T follicular helper cell (primary cell): Measurements from ENCODE around the gene WASHC4.
"Not testable (repeated sequence)": the region's sequence is repeated elsewhere in the genome, so short reads cannot be mapped to it uniquely, and the experiment has no call there.

Experiments
- DNase-seq: peaks from one replicate; pipeline ENCODE4 v3.0.0-alpha.2; 2020; ENCODE audit warnings: low read depth

Gene WASHC4

DNA sequence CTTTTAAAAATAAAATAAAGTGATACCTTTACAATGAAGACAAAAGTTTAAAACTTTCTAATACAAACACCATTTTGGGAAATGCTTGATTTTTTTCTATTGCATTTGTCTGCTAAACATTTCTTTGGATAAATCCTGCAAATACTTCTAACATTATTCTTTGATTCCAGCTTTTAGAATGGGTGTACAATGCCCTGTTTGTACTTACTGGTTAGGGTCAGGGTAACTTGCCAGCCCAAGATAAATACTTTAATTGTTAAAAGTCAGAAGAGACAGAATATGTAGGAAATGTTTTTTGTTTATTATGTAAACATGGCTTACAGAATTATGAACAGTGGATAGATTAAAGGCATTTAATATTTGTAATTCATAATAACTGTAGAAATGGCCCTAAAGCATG is 60.5 kb downstream of the WASHC4 start:
- DNase-seq: no peak

GRCh38 chr12:105170139-105170538 is 62.6 kb downstream of the WASHC4 start:
- DNase-seq: no peak

DNA sequence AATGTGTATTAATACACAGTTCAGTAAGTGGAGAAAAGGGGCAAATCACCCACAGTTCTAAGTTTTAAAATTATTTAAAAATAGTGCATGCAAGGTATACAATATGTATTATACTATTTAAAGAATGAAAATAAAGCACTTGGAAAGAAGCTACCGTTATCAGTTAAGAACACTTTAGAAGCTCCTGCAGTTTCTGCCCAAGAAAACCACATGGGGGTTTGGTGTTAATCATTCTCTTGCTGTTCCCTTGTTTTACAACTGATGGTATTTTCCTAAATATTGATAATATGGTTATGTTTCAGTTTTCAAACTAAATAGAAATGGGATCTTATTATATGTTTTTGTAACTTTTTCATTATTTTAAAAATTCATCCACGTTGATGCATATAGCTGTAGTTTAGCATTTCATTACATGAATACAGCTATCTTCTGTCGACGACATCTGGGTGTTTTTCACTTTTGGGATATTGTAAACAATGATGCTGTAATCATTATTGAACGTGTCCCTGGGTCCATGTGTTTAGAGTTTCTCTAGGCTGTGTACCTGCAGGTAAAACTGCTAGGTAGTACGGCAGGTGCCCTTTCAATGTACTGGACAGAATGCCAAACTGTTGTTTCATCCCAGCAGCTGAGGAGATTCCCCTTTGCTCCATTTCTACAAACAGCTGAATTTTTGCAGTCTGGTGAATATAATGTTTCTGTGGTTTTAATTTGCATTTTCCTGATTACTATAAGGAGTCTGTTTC is 64.3 kb downstream of the WASHC4 start:
- no peak for DNase-seq

DNA sequence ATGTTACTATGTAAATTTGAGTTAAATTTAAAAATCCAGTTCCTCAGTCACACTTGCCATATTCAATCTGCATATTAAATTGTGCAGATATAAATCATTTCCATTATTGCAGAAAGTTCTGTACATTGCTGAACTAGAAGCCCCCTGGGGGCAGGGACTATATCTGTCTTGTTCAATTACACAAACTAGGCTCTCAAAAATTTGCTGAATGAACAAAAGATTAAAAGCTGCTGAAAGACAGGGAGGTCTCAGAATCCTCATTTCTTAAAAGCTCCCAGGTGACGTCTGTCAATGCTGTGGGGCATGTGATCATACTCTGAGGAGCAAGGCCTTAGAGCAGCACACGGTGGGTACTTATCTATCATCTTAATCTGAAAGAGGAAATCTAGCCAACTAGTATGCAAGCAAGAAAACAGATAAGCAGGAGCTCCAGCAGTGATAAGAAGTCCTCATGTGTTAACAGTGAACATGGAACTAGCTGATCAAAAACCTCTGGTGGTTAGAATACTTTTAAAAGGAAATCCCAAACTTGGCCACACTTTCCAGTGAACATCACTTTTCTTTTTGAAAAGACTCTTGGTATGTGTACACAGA is 68.0 kb downstream of the WASHC4 start:
- DNase-seq: no peak

DNA sequence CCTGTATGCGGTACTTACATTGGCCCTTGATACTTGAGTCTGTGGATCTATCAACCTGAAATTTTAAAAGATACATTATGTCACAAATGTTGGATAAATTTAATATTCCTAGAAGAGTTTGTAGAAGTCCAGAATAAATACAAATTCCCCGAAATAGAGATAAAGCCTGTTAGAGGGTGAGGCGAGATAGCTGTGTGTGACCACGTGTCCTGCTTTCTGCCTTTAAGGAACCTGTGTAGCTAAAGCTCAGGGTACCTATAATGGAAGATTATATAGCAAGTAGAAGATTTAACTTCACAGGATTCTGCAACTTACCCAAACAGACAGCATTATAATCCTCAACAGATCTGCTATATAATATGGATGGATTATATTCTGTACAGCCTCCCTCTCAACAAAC is 69.7 kb downstream of the WASHC4 start:
- no peak for DNase-seq

GRCh38 chr12:105179114-105179513 is 71.6 kb downstream of the WASHC4 start:
- not testable (repeated sequence) for DNase-seq

- not testable (repeated sequence) for DNase-seq
These were observed 75.9 kb downstream of the WASHC4 start for GRCh38 chr12:105183406-105183805.

DNA sequence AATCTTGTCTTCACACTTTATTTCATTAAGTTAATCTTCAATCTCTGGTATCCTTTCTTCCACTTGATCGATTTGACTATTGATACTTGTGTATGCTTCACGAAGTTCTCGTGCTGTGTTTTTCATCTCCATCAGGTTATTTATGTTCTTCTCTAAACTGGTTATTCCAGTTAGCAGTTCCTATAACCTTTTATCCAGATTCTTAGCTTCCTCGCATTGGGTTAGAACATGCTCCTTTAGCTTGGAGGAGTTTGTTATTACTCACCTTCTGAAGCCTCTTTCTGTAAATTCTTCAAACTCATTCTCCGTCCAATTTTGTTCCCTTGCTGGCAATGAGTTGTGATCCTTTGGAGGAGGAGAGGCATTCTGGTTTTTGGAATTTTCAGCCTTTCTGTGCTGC is 76.4 kb downstream of the WASHC4 start:
- DNase-seq: not testable (repeated sequence)

DNA sequence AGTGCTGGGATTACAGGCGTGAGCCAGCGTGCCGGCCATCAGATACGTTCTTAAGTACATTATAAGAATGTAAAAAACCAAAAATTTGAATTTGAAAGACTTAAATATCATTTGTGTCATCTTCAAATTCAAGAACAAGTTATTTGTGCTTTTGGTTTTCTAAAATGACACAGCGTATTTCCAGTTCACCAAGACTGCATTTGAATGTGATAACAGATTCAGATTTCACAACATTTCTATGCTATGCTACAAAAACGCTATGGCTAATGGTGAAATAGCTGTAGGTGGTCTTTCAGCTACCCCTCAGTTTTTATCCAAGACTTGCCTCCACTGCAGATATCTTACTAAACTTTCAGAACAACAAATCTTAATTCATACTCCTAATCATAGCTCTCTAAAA is 81.8 kb downstream of the WASHC4 start:
- DNase-seq: no peak

GRCh38 chr12:105190530-105190929 is 83.0 kb downstream of the WASHC4 start:
- DNase-seq: no peak

DNA sequence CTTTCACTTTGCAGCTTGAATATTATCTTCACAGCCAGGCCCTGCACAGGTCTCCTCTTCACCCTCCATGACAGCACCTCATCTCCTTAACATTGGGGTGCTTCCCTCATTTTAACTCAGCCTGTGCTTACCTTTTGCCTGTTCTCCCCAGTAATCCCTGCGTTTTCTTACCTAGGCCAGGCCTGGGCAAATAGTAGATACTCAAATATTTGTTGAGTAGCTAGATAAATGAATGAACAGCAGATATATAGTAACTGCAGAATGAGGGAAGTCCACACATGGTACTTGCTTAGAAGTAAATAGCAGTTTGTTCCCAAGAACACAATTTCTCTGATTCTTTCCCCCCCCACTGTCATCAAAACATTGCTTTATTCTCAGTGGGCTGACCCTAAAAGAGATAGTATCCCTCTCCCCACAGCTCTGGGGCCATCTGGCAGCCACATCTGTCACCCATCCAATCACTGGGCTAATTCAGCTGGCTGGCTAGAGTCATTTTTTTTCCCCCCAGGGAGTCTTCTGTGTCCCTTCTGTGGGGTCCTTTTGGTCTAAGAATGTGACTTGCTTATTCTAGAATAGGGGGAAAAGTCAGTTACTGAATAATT is 85.2 kb downstream of the WASHC4 start:
- no peak for DNase-seq

GRCh38 chr12:105194947-105195346 is 87.4 kb downstream of the WASHC4 start:
- no peak for DNase-seq

- no peak for DNase-seq
These were observed 88.6 kb downstream of the WASHC4 start for GRCh38 chr12:105196090-105196489.

DNA sequence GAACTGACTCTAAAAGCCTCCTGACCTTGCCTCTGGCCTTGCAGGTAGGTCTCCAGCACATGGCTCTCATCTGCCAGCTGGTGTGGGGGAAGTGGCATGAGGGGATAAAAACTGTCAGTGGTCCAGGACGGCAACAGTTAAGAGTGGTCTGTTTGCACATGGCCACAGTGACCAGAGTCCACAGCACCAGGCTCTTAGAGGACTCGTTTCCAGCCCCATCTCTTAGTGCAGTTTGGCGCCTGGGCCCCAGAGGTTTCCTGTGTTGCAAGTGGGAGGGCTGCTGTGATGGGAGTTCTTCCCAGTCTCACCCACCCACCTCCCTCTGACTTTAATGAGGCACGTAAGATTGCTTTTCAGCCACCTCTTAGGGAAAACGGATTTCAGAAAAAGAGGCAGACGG is 91.4 kb downstream of the WASHC4 start:
- DNase-seq: no peak

DNA sequence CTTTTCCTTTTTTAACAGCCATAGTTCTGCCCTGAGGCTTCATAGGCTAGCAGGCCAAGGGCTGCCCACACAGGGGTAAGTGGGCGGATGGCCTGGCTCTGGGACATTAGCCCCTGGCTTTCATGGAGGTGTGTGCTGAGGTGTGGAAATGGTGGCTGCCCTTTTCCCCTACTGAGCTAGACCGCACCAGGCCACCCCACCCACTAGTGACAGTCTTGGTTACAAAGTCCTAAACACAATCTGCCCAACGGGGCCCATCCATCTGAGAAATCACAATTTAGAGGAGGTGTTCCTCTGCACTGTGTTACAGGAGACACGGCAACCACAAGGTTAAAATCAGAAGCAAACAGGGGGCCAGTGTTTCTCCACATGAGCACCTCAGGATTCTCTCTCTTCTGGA is 92.9 kb downstream of the WASHC4 start:
- no peak for DNase-seq

DNA sequence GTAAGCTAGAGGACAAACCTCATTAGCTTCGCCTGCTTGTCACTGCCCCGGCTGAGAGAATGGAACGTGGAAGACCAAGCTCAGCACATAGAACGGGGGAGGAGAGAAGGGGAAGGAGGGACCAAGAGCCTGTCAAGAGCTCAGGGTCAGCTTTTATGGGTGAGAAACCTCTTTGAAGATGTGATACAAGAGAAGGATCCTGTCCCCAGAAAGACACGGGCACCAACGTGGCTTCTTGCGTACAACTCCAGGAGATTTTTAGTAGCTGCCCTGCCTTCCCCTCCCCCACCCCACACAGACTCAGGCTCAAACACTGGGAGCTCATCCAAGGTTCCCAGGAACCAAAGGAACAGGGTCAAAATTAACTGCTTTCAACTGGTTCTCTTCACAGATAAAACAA is 93.8 kb downstream of the WASHC4 start:
- DNase-seq: no peak

- no peak for DNase-seq
These were observed 94.7 kb downstream of the WASHC4 start for GRCh38 chr12:105202202-105202601.

DNA sequence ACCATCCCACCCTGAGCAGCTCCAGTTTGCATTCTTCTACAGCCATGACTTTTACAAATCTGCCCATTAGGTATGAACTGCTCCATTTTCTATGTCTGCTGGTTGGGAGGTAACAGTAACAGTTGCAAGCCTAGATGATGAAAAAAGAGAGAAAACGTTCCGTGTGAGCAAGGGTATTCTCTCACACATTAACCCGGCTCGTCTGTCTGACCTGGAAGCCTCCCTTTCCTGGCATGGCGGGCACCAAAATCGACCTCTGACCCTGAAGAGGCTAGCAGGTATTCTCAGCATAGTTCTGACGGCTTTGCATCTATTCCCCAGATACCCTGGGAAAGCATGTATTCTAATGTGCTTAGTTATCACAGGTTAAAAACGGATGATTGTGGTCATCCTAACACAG is 96.6 kb downstream of the WASHC4 start:
- DNase-seq: no peak

DNA sequence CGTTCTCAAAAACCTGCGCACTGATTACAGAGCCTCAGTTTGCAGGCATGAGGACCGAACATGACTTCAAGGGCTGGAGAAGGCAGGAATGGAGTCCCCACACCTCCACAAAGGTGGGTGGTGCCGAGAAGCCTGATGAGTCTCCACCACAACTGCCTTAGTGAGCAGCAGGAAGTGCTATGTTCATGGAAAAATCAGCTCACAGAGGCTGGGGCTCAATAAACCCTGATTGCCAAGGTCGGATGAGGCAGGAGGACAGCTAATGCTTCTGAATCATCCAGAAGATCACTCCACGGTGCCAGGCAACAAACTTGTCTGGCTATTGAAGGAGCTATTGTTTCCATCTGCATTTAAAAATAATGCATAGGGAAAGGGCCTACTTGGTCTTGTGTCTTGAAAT is 97.4 kb downstream of the WASHC4 start:
- DNase-seq: no peak

DNA sequence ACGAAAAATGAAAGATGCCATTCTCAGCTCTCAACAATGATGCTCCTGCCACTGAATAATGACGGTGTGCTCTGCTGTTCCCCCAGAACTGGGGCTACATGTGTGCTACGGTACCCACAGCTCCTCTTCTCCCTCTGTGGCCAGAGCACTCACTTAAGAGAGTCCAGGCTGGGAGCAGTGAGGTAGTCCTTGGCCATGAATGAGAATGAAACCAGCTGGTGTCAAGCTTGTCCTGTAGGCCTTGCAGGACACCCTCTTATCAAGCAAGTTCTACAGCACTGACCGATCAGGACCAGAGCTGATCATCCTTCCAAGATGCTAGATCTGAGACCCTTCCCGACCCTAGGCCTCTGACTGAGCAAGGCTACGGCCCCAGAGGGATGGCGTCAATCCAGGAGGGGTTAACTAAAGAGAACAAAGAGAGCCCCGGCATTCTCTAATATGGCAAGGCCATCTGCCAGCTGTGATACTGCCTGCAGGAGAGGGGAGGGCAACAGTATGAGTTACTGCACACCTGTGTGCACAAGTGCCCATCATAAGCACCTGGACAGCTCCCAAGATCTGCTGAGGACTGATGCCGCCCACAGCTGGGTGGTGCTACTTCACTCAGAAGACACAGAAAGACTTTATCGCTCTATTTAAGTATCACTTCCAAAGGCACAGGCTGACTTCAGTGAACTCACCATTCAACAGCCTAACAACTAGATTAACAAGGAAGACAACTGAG is 98.0 kb downstream of the WASHC4 start:
- DNase-seq: no peak

- no peak for DNase-seq
These were observed 99.3 kb downstream of the WASHC4 start for GRCh38 chr12:105206686-105207374.

- no peak for DNase-seq
These were observed 101.6 kb downstream of the WASHC4 start for GRCh38 chr12:105209091-105209490.
